ENCODE measurements around the gene SHOX.

GRCh38 chrX:649166-649565 lies 18.6 kb downstream of the SHOX start:
- TF ChIP-seq CTCF (IDR thresholded peaks at IDR 0.05) = no peak
- TF ChIP-seq EP300 (IDR thresholded peaks at IDR 0.05) = no peak
- no peak for TF ChIP-seq POLR2AphosphoS5 (IDR thresholded peaks at IDR 0.05)
- no peak for TF ChIP-seq POLR2A (IDR thresholded peaks at IDR 0.05)

Measured in upper lobe of left lung (tissue), 4 donors.